IPS-20b (cell line): ENCODE measurements around the gene POLR3A.

Experiments used
- H3K27ac ChIP-seq: one replicate; pipeline ENCODE4 v1.5.1; 2013; ENCODE audit warnings: low read length
- H3K27me3 ChIP-seq: 2 replicates; pipeline ENCODE4 v1.6.1; 2013; ENCODE audit warnings: mild to moderate bottlenecking, low read length, inconsistent platforms; ENCODE audit not compliant: insufficient read depth
- H3K36me3 ChIP-seq: 2 replicates; pipeline ENCODE4 v1.6.1; 2013; ENCODE audit warnings: low read depth, mild to moderate bottlenecking, inconsistent platforms, low read length, moderate library complexity; ENCODE audit not compliant: insufficient read depth
- H3K4me1 ChIP-seq: 2 replicates; pipeline ENCODE4 v1.6.1; 2013; ENCODE audit warnings: mild to moderate bottlenecking, control low read depth, inconsistent platforms, low read length, moderate library complexity; ENCODE audit not compliant: insufficient read depth
- H3K4me3 ChIP-seq: 2 replicates; pipeline ENCODE4 v1.5.1; 2013; ENCODE audit warnings: mild to moderate bottlenecking, low read length, inconsistent platforms
- H3K9ac ChIP-seq: 2 replicates; pipeline ENCODE4 v1.6.1; 2013; ENCODE audit warnings: low read depth, mild to moderate bottlenecking, inconsistent platforms, low read length, moderate library complexity
- H3K9me3 ChIP-seq: 2 replicates; pipeline ENCODE4 v1.6.1; 2013; ENCODE audit warnings: mild to moderate bottlenecking, low read depth, low read length, inconsistent platforms; ENCODE audit not compliant: insufficient read depth

POLR3A gene

DNA sequence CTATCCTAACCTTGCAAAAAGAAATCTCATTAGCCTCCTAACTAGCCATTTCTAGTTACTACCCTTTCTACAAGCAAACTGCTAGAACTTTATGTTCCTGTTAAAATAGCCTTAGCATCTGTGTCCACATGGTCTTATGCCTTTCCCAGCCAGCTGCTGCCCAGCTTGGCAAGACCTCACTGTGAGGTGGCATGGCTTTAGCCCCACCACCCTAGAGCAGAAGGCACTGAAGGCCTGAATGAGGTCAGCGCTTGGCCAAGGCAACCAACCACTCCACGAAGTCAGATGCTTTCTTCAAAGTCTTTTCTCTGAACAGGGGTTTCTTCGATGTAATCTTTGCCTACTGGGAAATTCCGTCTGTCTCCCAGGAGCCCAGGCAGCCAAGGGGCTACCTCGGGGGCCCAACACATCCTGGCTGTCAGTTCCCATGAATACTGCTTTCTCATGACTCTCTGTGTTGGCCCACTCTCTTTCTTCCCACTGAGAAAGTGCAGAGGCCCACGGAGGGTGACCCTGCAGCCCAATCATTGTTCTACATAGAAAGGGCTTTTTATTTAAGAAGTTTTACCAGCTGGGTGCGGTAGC, 41.6 kb downstream of the POLR3A start:
- Histone ChIP-seq H3K4me1 (no peaks in the 10 kb centered on the region), H3K9me3 (no peaks in the 10 kb centered on the region), H3K9ac (no peak overlapping the region), H3K27ac (no peak overlapping the region), H3K27me3 (no peaks in the 10 kb centered on the region), H3K36me3 (peaks cover 99% of the 10 kb centered on the region), H3K4me3 (no peak overlapping the region)

DNA sequence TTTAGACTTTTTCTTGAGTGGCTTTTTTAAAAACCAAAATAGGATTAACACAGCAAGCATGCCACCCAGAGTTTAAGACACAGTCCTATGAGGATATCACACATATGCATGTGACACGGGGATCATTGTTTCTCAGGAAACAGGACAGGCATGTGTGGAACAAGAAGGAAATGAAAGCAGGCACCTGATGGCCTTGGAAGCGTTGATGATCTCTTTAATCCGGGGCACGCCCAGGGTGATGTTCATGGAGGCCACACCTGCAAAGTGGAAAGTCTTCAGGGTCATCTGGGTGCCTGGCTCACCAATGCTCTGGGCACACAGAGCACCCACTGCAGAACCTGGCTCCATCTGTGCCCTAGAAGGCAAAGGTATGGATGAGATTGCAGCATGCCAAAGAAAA, 44.3 kb downstream of the POLR3A start:
- no peaks in the 10 kb centered on the region for H3K4me1 ChIP-seq
- no peaks in the 10 kb centered on the region for H3K27me3 ChIP-seq
- no peaks in the 10 kb centered on the region for H3K9me3 ChIP-seq
- H3K36me3 ChIP-seq = peaks cover 96% of the 10 kb centered on the region
- H3K9ac ChIP-seq = no peak overlapping the region
- H3K27ac ChIP-seq = no peak overlapping the region
- H3K4me3 ChIP-seq = no peak overlapping the region

DNA sequence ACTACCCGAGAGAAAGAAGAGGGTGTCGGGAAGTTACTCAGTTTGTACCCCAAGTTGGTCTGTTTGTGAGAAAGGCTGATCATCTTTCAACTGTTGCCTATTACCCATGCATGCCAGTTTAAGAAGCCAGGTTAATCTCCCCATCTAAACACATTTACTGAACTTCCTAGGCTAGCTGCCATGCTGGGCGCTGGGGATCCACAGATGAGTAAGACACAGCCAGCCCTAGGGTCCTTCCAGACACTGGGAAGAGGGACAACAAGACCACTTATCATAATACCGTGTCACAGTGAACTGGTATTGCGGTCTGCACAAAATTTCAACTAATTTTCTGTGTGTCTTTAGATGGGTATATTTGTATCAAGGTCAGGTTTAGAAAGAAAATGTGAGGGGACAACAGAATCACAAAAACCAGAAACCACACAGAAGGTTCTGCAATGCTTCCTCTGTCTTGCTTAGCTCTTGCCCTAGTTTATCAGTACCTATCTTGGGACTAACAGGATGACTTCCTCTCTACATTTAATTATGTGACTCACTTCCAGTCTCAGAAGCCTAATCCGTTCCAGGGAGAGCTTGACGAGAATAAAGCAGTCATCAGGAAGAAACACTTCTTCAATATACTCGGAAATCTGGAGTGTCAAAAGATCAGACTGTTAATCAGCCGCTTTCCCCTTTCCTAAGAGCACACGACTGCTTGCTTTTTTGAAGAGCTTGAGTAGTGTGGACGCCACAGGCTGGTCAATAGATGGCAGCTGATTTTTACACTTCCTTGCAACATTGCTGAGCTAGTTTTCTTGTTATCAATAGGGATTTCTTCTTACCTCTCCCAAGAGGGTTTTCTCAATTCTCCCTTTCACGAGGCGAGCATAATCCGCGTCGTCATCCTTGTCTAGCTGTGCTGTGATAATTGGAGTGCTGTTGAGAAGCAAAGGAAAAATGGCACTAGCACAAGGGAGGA, 45.7 kb downstream of the POLR3A start:
- H3K9ac ChIP-seq = no peak overlapping the region
- no peaks in the 10 kb centered on the region for H3K4me1 ChIP-seq
- peaks cover 96% of the 10 kb centered on the region for H3K36me3 ChIP-seq
- H3K4me3 ChIP-seq = no peak overlapping the region
- no peaks in the 10 kb centered on the region for H3K27me3 ChIP-seq
- no peaks in the 10 kb centered on the region for H3K9me3 ChIP-seq
- H3K27ac ChIP-seq = no peak overlapping the region

DNA sequence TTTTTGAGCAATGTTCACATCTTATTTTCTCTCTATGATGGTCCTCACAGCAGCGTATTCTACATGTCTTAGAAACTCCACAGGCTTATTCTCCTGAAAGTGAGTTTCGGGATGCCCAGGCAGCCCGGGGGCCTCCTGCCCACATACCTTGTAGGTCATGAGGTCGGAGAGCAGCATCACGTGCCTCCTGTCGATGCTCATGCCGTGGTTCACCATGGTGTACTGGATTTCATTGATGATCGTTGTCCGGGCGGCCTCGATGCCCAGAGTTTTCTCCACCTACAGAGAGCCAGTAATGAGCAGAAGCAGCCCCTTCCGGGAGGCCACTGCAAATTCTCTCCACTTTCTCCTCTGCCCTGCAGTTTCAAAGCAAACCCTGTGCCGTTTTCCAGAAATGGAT, 48.0 kb downstream of the POLR3A start:
- Histone ChIP-seq H3K27ac (no peak overlapping the region), H3K4me3 (no peak overlapping the region), H3K27me3 (no peaks in the 10 kb centered on the region), H3K4me1 (no peaks in the 10 kb centered on the region), H3K9me3 (no peaks in the 10 kb centered on the region), H3K36me3 (peaks cover 96% of the 10 kb centered on the region), H3K9ac (no peak overlapping the region)

DNA sequence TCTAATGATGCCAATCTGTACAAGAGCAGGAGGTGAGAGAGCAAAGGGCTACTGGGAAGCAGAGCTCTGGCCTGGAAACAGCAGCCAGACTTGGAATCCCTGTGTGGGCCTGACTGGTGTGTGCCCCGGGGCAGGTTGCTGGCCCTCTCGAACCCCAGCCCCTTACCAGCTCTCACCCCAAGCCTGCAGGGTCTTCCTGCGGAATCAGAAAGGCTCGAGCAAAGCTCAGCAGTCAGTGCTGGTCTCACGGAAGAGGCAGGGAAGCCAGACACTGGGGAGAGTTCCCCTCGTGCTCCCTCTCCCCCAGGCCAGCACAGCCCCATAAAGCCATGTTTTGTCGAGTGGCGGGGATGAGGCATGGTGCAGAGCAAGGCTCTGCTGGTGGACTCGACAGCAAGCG, 50.1 kb downstream of the POLR3A start:
- peaks cover 84% of the 10 kb centered on the region for H3K36me3 ChIP-seq
- H3K27ac ChIP-seq = no peak overlapping the region
- H3K4me1 ChIP-seq = 0 out of 2 replicates have a peak, but pooled peaks cover 3% of the 10 kb centered on the region
- H3K9me3 ChIP-seq = no peaks in the 10 kb centered on the region
- no peak overlapping the region for H3K9ac ChIP-seq
- no peaks in the 10 kb centered on the region for H3K27me3 ChIP-seq
- no peak overlapping the region for H3K4me3 ChIP-seq

DNA sequence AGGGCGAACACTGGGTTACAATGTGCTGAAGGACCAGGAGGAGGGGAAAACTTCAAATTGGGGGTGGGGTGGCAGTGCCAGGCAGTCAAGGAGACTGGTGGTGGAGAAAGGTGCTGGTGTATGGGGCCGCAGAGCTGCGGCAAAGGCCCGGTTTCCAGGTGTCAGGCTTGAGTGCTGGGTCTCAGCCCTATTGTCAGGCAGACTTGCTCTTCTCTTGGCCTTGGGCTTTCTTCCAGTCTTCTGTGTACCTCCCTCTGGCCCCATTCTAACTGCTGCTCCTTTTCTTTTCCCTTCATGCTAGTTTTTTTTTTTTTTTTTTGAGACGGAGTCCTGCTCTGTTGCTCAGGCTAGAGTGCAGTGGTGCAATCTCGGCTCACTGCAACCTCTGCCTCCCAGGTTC, 51.0 kb downstream of the POLR3A start:
- H3K4me3 ChIP-seq = no peak overlapping the region
- 0 out of 2 replicates have a peak, but pooled peaks cover 3% of the 10 kb centered on the region for H3K4me1 ChIP-seq
- no peak overlapping the region for H3K9ac ChIP-seq
- peaks cover 76% of the 10 kb centered on the region for H3K36me3 ChIP-seq
- H3K27me3 ChIP-seq = no peaks in the 10 kb centered on the region
- H3K9me3 ChIP-seq = no peaks in the 10 kb centered on the region
- no peak overlapping the region for H3K27ac ChIP-seq

DNA sequence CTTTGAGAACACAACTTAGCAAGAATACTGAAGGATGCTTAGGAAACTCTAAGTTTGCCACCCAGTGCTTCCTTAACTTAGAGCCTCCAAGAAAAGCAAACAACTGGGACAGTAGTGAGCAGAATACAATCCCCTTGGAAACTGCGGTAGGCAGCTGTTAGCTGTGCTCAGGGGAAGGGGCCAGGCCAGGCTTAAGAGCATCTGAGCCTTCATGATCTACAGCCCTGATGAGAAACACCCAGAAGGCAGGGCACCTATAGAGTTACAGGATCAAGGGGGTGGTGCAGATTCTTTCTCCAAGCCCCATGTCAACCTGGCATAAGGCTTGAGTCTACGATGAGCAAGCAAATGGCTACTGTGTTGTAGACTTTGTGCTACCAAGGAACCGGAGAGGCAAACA, 51.4 kb downstream of the POLR3A start:
- H3K27ac ChIP-seq = no peak overlapping the region
- no peaks in the 10 kb centered on the region for H3K9me3 ChIP-seq
- no peak overlapping the region for H3K4me3 ChIP-seq
- H3K4me1 ChIP-seq = 0 out of 2 replicates have a peak, but pooled peaks cover 3% of the 10 kb centered on the region
- no peak overlapping the region for H3K9ac ChIP-seq
- no peaks in the 10 kb centered on the region for H3K27me3 ChIP-seq
- peaks cover 71% of the 10 kb centered on the region for H3K36me3 ChIP-seq

DNA sequence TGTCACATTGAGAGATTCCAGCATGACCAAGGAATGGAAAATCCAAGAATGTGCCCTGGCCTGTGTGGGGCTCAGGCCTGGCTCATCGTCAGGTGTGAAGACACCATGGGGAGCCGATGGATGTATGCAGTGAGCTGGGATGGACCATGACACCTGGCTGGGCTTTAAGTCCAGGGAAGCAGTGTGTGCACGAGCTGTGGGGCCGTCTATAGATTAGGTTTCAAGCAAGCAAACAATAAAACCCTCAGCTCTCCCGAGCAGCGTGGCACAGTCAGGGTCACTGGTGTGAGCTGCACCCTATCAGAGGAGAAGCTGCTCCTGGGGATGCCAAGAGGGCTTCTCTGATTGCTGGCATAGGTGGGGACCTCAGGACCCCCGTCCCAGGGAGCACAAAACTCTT, 52.3 kb downstream of the POLR3A start:
- Histone ChIP-seq H3K9me3 (no peaks in the 10 kb centered on the region), H3K27ac (no peak overlapping the region), H3K9ac (no peak overlapping the region), H3K36me3 (peaks cover 62% of the 10 kb centered on the region), H3K27me3 (no peaks in the 10 kb centered on the region), H3K4me3 (no peak overlapping the region), H3K4me1 (0 out of 2 replicates have a peak, but pooled peaks cover 3% of the 10 kb centered on the region)

DNA sequence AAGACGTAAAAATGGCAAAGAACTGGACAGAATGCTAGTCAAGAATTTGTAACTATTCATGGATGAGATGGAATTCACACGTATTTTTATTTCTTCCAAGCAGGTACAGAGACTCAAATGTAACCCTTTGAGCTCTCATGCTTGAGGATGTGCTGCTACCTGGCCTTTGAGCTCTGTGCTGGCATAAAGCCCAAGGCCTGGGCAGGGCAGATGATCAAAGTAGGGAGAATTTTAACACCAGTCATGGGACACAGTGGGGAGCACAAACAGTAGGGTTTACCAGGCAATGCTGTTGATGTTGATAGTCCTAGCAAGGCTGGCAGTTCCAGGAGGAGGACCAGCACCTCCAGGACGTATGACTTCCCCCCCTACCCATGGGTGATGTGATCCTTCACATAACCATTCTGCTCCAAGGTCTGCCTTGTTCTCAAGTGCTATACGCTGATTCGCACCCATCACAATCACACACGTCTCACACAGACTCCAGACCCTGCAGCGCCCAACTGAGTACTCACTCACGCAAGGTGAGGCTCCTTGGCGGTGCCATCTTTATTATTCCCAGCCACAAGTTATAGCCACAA, 54.1 kb downstream of the POLR3A start:
- Histone ChIP-seq H3K9me3 (no peaks in the 10 kb centered on the region), H3K36me3 (peaks cover 47% of the 10 kb centered on the region), H3K4me3 (no peak overlapping the region), H3K9ac (no peak overlapping the region), H3K27ac (no peak overlapping the region), H3K4me1 (0 out of 2 replicates have a peak, but pooled peaks cover 3% of the 10 kb centered on the region), H3K27me3 (no peaks in the 10 kb centered on the region)

DNA sequence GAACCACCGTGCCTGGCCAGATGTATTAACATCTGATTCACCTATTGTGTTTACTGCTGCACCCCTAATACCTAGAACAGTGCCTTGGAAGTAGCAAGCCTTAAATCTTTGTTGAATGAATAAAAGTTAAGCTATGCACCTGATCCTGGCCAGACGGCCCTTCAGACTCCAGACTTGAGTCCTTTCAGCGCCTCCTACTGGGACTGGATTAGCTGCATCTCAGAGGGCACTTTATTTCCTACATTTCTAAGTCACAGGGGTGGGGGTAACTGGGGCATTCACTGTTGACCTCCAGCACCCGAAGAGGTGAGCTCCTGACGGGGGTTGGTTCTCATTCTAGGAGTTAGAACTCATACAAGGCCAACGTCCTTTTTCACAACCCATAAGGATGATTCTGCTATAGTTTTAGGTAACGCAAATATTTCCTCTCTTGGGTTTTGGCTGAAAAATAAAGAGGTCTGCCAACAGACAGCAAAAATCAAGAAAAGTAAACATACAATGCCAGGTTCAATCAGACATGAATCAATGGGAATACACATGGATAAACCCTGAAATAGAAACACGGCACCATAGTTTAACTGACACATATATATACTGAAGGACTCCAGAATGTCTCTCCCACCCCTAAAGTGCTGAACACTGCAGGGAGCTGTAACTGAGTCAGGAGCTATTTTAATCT, 54.8 kb downstream of the POLR3A start:
- Histone ChIP-seq H3K27ac (no peak overlapping the region), H3K36me3 (peaks cover 40% of the 10 kb centered on the region), H3K9me3 (no peaks in the 10 kb centered on the region)

DNA sequence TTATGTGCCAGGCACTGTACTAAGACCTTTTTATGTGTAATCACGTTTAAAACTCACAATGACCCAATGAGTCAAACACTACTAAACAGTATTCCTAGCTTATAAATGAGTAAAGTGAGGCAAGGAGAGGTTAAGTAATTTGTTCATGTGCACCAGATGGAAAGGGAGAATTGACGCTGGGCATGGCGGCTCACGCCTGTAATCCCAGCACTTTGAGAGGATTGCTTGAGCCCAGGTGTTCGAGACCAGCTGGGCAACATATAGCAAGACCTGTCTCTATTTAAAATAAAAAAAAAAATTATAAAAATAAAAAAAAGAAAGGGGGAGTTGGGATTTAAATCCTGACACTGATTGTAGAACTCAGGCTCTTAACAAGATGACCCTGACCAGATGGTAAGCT, 56.0 kb downstream of the POLR3A start:
- Histone ChIP-seq H3K9me3 (no peaks in the 10 kb centered on the region), H3K4me3 (no peak overlapping the region), H3K9ac (no peak overlapping the region), H3K27ac (no peak overlapping the region), H3K27me3 (no peaks in the 10 kb centered on the region), H3K36me3 (peaks cover 29% of the 10 kb centered on the region), H3K4me1 (0 out of 2 replicates have a peak, but pooled peaks cover 3% of the 10 kb centered on the region)

More for the DNA sequence above, 54.8 kb downstream of the POLR3A start:
- H3K9ac ChIP-seq = no peak overlapping the region
- no peaks in the 10 kb centered on the region for H3K27me3 ChIP-seq
- 0 out of 2 replicates have a peak, but pooled peaks cover 3% of the 10 kb centered on the region for H3K4me1 ChIP-seq
- no peak overlapping the region for H3K4me3 ChIP-seq
